ENCODE data around the gene TUBGCP6. TPM values are rescaled to one million over a fixed set of nuclear protein-coding genes. Genes with fewer than 3 reads are reported as not detected.

Gene TUBGCP6
- total and polyA plus RNA-seq, 4 donors, result 26.5 to 57.8 (median 46.4) TPM

- Histone ChIP-seq H3K4me3 (no peak overlapping the region), H3K9ac (ENCODE audit: insufficient read depth in 1 of 2, low read length in 2 of 2) (no peak overlapping the region), H3K4me1 (ENCODE audit: control insufficient read depth in 5 of 5, insufficient read depth in 5 of 5, low read length in 5 of 5) (peaks cover 3 to 13% (median 8%) of the 10 kb centered on the region in 5 donors), H3K27me3 (ENCODE audit: control insufficient read depth in 3 of 3, insufficient read depth in 3 of 3, low read length in 2 of 3) (no peaks in the 10 kb centered on the region), H3K36me3 (ENCODE audit: control insufficient read depth in 4 of 4, insufficient read depth in 4 of 4, low read length in 4 of 4) (peaks cover 0 to 8% (median 4%) of the 10 kb centered on the region in 4 donors), H3K9me3 (ENCODE audit: control insufficient read depth in 4 of 4, insufficient read depth in 3 of 4, low read length in 3 of 4) (no peaks in the 10 kb centered on the region), H3K27ac (ENCODE audit: low read depth in 1 of 2, low read length in 1 of 2) (no peak overlapping the region)
- whole genome bisulfite sequencing, 2 donors, result 78 to 80% methylated on average over 8 of the region's 8 CpGs
- TF ChIP-seq CTCF (IDR thresholded peaks at IDR 0.05; ENCODE audit: control extremely low read depth, extremely low read depth), result no peak
- no peak for DNase-seq
- no peak for ATAC-seq (ENCODE audit: insufficient read depth, low FRiP score)
Observed at GRCh38 chr22:50253941-50254340, 9.1 kb upstream of the TUBGCP6 start.

GRCh38 chr22:50253046-50253915 is 8.5 kb upstream of the TUBGCP6 start:
- peaks cover 0 to 10% (median 4%) of the 10 kb centered on the region in 4 donors for H3K36me3 ChIP-seq (ENCODE audit: control insufficient read depth in 4 of 4, insufficient read depth in 4 of 4, low read length in 4 of 4)
- TF ChIP-seq CTCF (IDR thresholded peaks at IDR 0.05; ENCODE audit: control extremely low read depth, extremely low read depth), result no peak
- H3K4me1 ChIP-seq (ENCODE audit: control insufficient read depth in 5 of 5, insufficient read depth in 5 of 5, low read length in 5 of 5), result peaks cover 3 to 13% (median 8%) of the 10 kb centered on the region in 5 donors
- H3K27ac ChIP-seq (ENCODE audit: low read depth in 1 of 2, low read length in 1 of 2), result no peak overlapping the region
- no peaks in the 10 kb centered on the region for H3K9me3 ChIP-seq (ENCODE audit: control insufficient read depth in 4 of 4, insufficient read depth in 3 of 4, low read length in 3 of 4)
- 87 to 91% methylated on average over 22 of the region's 22 CpGs for WGBS, 2 donors
- ATAC-seq (ENCODE audit: insufficient read depth, low FRiP score) (no peak), DNase-seq (no peak)
- H3K4me3 ChIP-seq, result no peak overlapping the region
- H3K27me3 ChIP-seq (ENCODE audit: control insufficient read depth in 3 of 3, insufficient read depth in 3 of 3, low read length in 2 of 3), result no peaks in the 10 kb centered on the region
- no peak overlapping the region for H3K9ac ChIP-seq (ENCODE audit: insufficient read depth in 1 of 2, low read length in 2 of 2)

- no peak overlapping the region for H3K9ac ChIP-seq (ENCODE audit: insufficient read depth in 1 of 2, low read length in 2 of 2)
- peak overlapping the region in 1 of 2 donors; percentile 5 for H3K27ac ChIP-seq (ENCODE audit: low read depth in 1 of 2, low read length in 1 of 2)
- no peaks in the 10 kb centered on the region for H3K9me3 ChIP-seq (ENCODE audit: control insufficient read depth in 4 of 4, insufficient read depth in 3 of 4, low read length in 3 of 4)
- peaks cover 3 to 13% (median 8%) of the 10 kb centered on the region in 5 donors for H3K4me1 ChIP-seq (ENCODE audit: control insufficient read depth in 5 of 5, insufficient read depth in 5 of 5, low read length in 5 of 5)
- WGBS, 2 donors, result 47 to 48% methylated on average over 25 of the region's 25 CpGs
- DNase-seq (peak; percentile 61 to 68 (median 68)), ATAC-seq (ENCODE audit: insufficient read depth, low FRiP score) (peak; percentile 43)
- H3K27me3 ChIP-seq (ENCODE audit: control insufficient read depth in 3 of 3, insufficient read depth in 3 of 3, low read length in 2 of 3), result no peaks in the 10 kb centered on the region
- peak; percentile 66 for TF ChIP-seq CTCF (IDR thresholded peaks at IDR 0.05; ENCODE audit: control extremely low read depth, extremely low read depth)
- peaks cover 0 to 13% (median 8%) of the 10 kb centered on the region in 4 donors for H3K36me3 ChIP-seq (ENCODE audit: control insufficient read depth in 4 of 4, insufficient read depth in 4 of 4, low read length in 4 of 4)
- no peak overlapping the region for H3K4me3 ChIP-seq
Observed at GRCh38 chr22:50252082-50253045, 7.5 kb upstream of the TUBGCP6 start.

Measured in lung (tissue), 12 donors.